ENCODE measurements around the gene CEP112.

GRCh38 chr17:65811043-65811442, 380.9 kb downstream of the CEP112 start:
- no peak for TF ChIP-seq CTCF (IDR thresholded peaks at IDR 0.05)
- no peak for TF ChIP-seq ZFX (IDR thresholded peaks at IDR 0.05; ENCODE audit: borderline replicate concordance)
